ENCODE results near the gene GORAB. TPM values are rescaled to one million over a fixed set of nuclear protein-coding genes. Genes with fewer than 3 reads are reported as not detected.

Gene GORAB
- total and polyA plus RNA-seq, 10 of the 15 experiments (the other 5 are each of a cell fraction or from before 2014, with no cell fraction given), result 5.5 to 38.6 (median 10.3) TPM

GRCh38 chr1:170531758-170532657 lies at the start of gene GORAB (continued):
- TF ChIP-seq, protein P1, sequence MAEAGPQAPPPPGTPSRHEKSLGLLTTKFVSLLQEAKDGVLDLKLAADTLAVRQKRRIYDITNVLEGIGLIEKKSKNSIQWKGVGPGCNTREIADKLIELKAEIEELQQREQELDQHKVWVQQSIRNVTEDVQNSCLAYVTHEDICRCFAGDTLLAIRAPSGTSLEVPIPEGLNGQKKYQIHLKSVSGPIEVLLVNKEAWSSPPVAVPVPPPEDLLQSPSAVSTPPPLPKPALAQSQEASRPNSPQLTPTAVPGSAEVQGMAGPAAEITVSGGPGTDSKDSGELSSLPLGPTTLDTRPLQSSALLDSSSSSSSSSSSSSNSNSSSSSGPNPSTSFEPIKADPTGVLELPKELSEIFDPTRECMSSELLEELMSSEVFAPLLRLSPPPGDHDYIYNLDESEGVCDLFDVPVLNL (IDR thresholded peaks at IDR 0.05; ENCODE audit: low read depth, low read length), result peak; percentile 32; the same call in 1 of the 2 replicates
- peak; percentile 86; the same call in 1 of the 2 replicates for TF ChIP-seq ZBED1 (IDR thresholded peaks at IDR 0.05; ENCODE audit: borderline replicate concordance)
- TF ChIP-seq CBX5 (IDR thresholded peaks at IDR 0.05; ENCODE audit: low read depth), result no peak
- TF ChIP-seq EED (IDR thresholded peaks at IDR 0.05; ENCODE audit: low read depth), result 0 out of 2 replicates have a peak, but pooled peaks have one; percentile 35

DNA sequence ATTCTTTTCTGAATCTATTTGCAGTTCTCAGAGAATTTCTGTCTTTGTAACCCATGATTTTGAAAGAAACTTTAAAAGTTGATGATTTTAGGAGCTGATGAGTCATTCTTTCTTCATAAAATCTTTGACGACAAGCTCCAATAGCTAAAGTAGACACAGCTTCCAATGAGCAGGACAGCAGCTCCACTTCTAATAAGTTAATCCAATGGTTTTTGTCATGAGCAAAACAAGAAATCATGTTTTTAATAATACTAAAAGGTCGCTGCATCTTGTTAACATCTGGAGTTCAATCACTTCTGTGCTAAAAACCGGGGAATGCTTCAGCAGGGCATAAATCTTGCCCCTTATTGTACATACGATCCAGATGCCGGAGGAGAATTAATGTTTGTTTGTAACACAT lies 48.9 kb upstream of the GORAB start:
- ChIA-PET CTCF (interaction anchor here (0.7 to 1.7 kb wide), 6 partner anchors 8 to 556 kb away, joined by 3 to 4 read pairs (median 3); no protein-coding TSS in a partner anchor), RAD21 (ENCODE audit: unreplicated experiment) (interaction anchor here (0.6 kb wide), 1 partner anchor 151 kb away, joined by 3 read pairs; no protein-coding TSS in a partner anchor), POLR2A (no interaction called here), SMC1A (ENCODE audit: uncharacterized antibody, unreplicated experiment) (interaction anchor here (0.7 to 1.3 kb wide), 3 partner anchors 9 to 228 kb away, joined by 3 to 6 read pairs (median 3); no protein-coding TSS in a partner anchor)
- no peaks in the 10 kb centered on the region for H4K20me1 ChIP-seq (ENCODE audit: control insufficient read depth, insufficient read depth)
- no peaks in the 10 kb centered on the region for H3K9me3 ChIP-seq (replicated peaks; ENCODE audit: control insufficient read depth, insufficient read depth, low read length)
- no TSS peak for BruUV-seq (replicated peaks)
- no peaks in the 10 kb centered on the region for H3K79me2 ChIP-seq (ENCODE audit: control insufficient read depth, insufficient read depth, low read length)
- WGBS (ENCODE audit: insufficient coverage, insufficient replicate concordance, low lambda C conversion rate, missing lambda C conversion rate), result 54% methylated on average over 5 of the region's 5 CpGs
- H3K27me3 ChIP-seq (replicated peaks in 1 of 2; ENCODE audit: control insufficient read depth in 2 of 2, insufficient read depth in 2 of 2, low read length in 1 of 2), result no peaks in the 10 kb centered on the region
- H3K4me3 ChIP-seq, result no peak overlapping the region
- no peaks in the 10 kb centered on the region for H3K4me1 ChIP-seq (ENCODE audit: control insufficient read depth, insufficient read depth, low read length)
- no peak overlapping the region for H3K9ac ChIP-seq (ENCODE audit: control insufficient read depth, insufficient read depth, low read length)
- intact Hi-C loops (cut with micrococcal nuclease; ENCODE audit: unreplicated experiment), result no loop called here
- in situ Hi-C loops (cut with MboI), result no loop called here
- no peak for DNase-seq (ENCODE audit: low read depth, low spot score)
- no peak overlapping the region for H3K4me2 ChIP-seq (ENCODE audit: control insufficient read depth, insufficient read depth)
- no peaks in the 10 kb centered on the region for H3K36me3 ChIP-seq (ENCODE audit: control insufficient read depth in 2 of 2, insufficient read depth in 2 of 2, low read length in 1 of 2)
- FAIRE-seq, result no peak
- no peak overlapping the region for H3K27ac ChIP-seq (ENCODE audit: control insufficient read depth, insufficient read depth)
- ATAC-seq, result no peak
- no peak overlapping the region for H2AFZ ChIP-seq (ENCODE audit: control insufficient read depth, low read depth, low read length)
- no peak for TF ChIP-seq ZNF687 (IDR thresholded peaks at IDR 0.05)
- TF ChIP-seq ZBED1 (IDR thresholded peaks at IDR 0.05; ENCODE audit: borderline replicate concordance), result no peak
- no peak for TF ChIP-seq MEF2A (IDR thresholded peaks at IDR 0.05; ENCODE audit: insufficient read depth, low read depth, low read length)
- TF ChIP-seq NFYA (IDR thresholded peaks at IDR 0.05; ENCODE audit: borderline replicate concordance, low read depth, low read length), result no peak
- no peak for TF ChIP-seq ZZZ3 (IDR thresholded peaks at IDR 0.05; ENCODE audit: control insufficient read depth, insufficient read length, low read depth)
- TF ChIP-seq ATF3 (IDR thresholded peaks at IDR 0.05; ENCODE audit: borderline replicate concordance, extremely low read depth, low read depth, low read length), result no peak
- no peak for TF ChIP-seq TCF7 (IDR thresholded peaks at IDR 0.05; ENCODE audit: borderline replicate concordance)
- TF ChIP-seq ZNF207 (IDR thresholded peaks at IDR 0.05; ENCODE audit: borderline replicate concordance), result no peak
- TF ChIP-seq LARP7 (IDR thresholded peaks at IDR 0.05), result no peak
- TF ChIP-seq MYC (IDR thresholded peaks at IDR 0.05; ENCODE audit: insufficient read depth, insufficient read length, insufficient replicate concordance, low read length, severe bottlenecking), result no peak
- no peak for TF ChIP-seq ZNF622 (IDR thresholded peaks at IDR 0.05)
